ENCODE data around the gene MYRIP. TPM values are rescaled to one million over a fixed set of nuclear protein-coding genes. Genes with fewer than 3 reads are reported as not detected.

The MYRIP gene
- total RNA-seq, 1 donor from 2014 or later, result 12.7 TPM

DNA sequence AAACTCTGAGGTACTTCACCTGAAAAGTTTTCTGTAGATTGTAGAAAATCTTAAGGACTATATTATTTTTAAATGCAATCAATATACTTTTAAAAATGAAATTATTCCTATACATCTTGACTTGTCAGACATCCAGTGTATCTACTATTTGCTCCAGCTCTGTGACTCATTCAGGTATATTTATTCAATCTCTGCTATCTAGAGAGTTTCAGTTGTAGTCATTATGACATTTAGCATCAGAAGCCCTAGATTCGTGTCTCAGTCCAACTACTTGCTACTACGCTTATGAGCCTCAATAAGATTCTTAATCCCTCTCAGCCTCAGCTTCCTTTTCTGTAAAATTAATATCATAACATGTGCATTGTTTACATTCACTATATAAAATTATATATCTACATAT lies 477.8 kb downstream of the MYRIP start:
- H3K27ac ChIP-seq, result no peak overlapping the region
- no peak overlapping the region for H3K4me3 ChIP-seq
- H3K27me3 ChIP-seq, result no peaks in the 10 kb centered on the region
- no peaks in the 10 kb centered on the region for H3K36me3 ChIP-seq
- TF ChIP-seq, protein P1, sequence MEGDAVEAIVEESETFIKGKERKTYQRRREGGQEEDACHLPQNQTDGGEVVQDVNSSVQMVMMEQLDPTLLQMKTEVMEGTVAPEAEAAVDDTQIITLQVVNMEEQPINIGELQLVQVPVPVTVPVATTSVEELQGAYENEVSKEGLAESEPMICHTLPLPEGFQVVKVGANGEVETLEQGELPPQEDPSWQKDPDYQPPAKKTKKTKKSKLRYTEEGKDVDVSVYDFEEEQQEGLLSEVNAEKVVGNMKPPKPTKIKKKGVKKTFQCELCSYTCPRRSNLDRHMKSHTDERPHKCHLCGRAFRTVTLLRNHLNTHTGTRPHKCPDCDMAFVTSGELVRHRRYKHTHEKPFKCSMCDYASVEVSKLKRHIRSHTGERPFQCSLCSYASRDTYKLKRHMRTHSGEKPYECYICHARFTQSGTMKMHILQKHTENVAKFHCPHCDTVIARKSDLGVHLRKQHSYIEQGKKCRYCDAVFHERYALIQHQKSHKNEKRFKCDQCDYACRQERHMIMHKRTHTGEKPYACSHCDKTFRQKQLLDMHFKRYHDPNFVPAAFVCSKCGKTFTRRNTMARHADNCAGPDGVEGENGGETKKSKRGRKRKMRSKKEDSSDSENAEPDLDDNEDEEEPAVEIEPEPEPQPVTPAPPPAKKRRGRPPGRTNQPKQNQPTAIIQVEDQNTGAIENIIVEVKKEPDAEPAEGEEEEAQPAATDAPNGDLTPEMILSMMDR (IDR thresholded peaks at IDR 0.05), result no peak
- intact Hi-C loops (cut with DNase I), result no loop called here
- H3K9me3 ChIP-seq, result peaks cover 0 to 7% of the 10 kb centered on the region in 2 donors
- no peak for DNase-seq (ENCODE audit: low spot score in 2 of 2)
- no peaks in the 10 kb centered on the region for H3K4me1 ChIP-seq

DNA sequence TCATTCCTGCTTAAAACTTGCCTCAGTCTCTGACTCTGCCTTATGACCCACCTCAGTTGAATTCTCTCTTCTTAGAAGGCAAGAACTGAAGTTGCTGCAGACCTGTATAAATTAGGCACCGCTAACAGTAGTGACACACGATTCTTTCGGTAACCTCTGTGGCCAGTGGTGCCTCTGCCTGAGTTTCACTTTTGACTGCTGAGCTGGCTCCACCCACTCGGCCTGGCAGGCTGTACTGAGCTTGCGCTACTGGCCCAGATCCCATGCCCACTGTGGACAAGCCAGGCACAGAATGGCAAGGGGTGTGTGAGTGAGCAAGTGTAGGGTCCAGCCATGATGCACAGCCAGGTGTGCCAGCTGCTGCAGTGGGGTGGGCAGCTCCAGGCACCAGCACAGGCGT lies 481.0 kb downstream of the MYRIP start:
- intact Hi-C loops (cut with DNase I), result no loop called here

DNA sequence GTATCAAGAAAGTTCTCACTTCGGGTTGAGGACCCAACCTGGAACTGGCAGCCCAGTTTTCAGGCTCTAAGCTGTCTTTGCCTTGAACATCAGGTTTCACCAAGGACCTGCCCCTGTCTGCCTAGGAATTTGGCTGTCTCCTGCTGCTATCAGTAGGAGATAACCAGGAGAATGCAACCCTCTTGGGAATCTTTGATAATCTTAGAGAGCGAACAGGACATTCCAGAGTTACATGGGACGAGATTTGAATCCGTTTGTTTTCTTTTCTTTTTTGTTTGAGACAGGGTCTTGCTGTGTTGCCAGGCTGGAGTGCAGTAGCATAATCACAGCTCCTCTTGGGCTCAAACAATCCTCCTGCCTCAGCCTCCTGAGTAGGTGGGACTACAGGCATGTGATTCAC lies 482.1 kb downstream of the MYRIP start:
- H3K27me3 ChIP-seq, result no peaks in the 10 kb centered on the region
- no peak for DNase-seq (ENCODE audit: low spot score in 2 of 2)
- H3K4me1 ChIP-seq, result no peaks in the 10 kb centered on the region
- no peak overlapping the region for H3K27ac ChIP-seq
- TF ChIP-seq, protein P1 (IDR thresholded peaks at IDR 0.05), result no peak
- H3K4me3 ChIP-seq, result no peak overlapping the region
- H3K36me3 ChIP-seq, result no peaks in the 10 kb centered on the region
- intact Hi-C loops (cut with DNase I), result no loop called here
- no peaks in the 10 kb centered on the region for H3K9me3 ChIP-seq

More for the DNA sequence above, 481.0 kb downstream of the MYRIP start:
- no peak for DNase-seq (ENCODE audit: low spot score in 2 of 2)
- Histone ChIP-seq H3K4me1 (no peaks in the 10 kb centered on the region), H3K27me3 (no peaks in the 10 kb centered on the region), H3K4me3 (no peak overlapping the region), H3K9me3 (no peaks in the 10 kb centered on the region), H3K36me3 (no peaks in the 10 kb centered on the region), H3K27ac (no peak overlapping the region)
- TF ChIP-seq, protein P1 (IDR thresholded peaks at IDR 0.05), result no peak

DNA sequence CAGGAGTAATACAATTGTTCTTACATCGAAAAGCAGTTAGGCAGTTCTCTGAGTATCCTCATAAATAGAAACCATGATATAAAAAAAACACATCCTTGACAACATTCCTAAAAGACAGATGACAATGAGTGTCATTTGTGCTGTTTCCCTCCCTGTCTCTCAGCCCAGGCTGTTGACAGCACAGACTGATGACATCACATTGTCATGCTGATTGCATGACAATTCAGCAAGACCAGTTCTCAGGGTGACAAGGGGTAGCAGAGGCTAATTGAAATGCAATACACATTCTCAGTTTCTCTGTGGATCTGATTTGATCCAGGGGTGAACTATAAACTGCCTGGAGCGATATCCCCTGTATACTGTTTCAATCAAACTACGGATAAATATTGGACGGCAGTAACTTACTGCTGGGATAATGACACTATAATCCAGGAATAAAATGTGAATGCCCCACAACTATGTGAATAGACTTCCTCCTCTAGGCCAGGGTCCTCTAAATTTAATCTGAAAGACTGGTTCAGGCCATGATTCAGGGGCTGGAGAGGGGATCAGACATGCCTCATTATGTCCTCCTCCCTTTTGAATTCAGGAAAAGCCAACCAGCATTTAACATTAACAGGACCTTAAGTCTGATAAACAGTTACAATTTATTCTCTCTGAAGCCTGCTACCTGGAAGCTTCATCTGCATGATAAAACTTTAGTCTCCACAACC lies 483.4 kb downstream of the MYRIP start:
- TF ChIP-seq, protein P1 (IDR thresholded peaks at IDR 0.05), result no peak
- Histone ChIP-seq H3K27me3 (no peaks in the 10 kb centered on the region), H3K4me1 (no peaks in the 10 kb centered on the region), H3K9me3 (no peaks in the 10 kb centered on the region), H3K36me3 (no peaks in the 10 kb centered on the region), H3K27ac (no peak overlapping the region), H3K4me3 (no peak overlapping the region)
- no peak for DNase-seq (ENCODE audit: low spot score in 2 of 2)
- intact Hi-C loops (cut with DNase I), result no loop called here

DNA sequence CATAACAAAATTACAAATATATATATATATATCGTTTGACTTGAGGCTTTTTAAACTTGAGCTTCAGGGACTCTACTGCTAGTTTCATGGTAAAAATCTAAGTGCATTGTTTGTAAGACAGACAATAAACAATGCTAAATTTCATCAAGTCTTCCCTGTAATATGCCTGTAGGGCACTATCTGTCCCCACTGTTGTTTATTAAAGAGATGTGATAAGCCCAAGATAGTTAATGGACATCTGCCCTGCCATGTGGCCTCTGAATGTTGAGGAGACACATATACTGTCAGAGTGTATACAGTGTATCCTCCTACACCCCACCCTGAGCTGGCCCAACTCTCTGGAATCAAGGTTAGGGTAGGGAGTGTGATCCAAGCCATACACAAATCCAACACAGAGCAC lies 485.0 kb downstream of the MYRIP start:
- DNase-seq (ENCODE audit: low spot score in 2 of 2), result no peak
- TF ChIP-seq, protein P1 (IDR thresholded peaks at IDR 0.05), result no peak
- intact Hi-C loops (cut with DNase I), result no loop called here

More for the DNA sequence above, 485.0 kb downstream of the MYRIP start:
- Histone ChIP-seq H3K9me3 (no peaks in the 10 kb centered on the region), H3K4me3 (no peak overlapping the region), H3K27me3 (no peaks in the 10 kb centered on the region), H3K36me3 (no peaks in the 10 kb centered on the region), H3K4me1 (no peaks in the 10 kb centered on the region), H3K27ac (no peak overlapping the region)

Data from ascending aorta (tissue), 2 donors.